NT2/D1 (cell line): ENCODE results near the gene SLC6A5.

Experiments
- SUZ12 ChIP-seq: IDR thresholded peaks from 2 replicates; pipeline ENCODE4 v1.6.1; 2011; ENCODE audit not compliant: insufficient read length, insufficient read depth; ENCODE audit errors: extremely low read depth
- YY1 ChIP-seq: IDR thresholded peaks from 2 replicates; pipeline ENCODE4 v1.6.1; 2011; ENCODE audit not compliant: insufficient read length, insufficient read depth
- ZNF274 ChIP-seq: IDR thresholded peaks from 2 replicates; pipeline ENCODE4 v1.6.1; 2011; ENCODE audit warnings: mild to moderate bottlenecking, low read depth, low read length

DNA sequence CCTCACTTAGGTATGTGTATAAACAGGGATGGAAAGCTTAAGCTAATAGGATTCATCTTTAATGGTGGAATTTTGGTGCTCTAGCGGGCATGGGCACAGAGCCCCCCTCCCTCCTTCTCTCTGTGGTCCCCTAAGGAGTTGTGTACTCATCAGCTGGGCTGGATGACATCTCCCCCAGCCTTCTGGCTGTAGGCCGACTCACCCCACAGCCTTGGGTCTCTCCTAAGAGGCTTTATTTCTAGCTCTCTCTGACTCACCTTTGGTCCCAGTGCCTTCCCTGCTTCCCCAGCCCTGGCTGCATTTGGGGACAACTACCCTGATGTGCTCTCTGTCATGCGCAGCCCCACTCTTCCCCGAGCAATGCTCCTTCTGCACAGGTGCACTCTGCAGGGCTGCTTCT lies 26.9 kb downstream of the SLC6A5 start:
- TF ChIP-seq SUZ12 (no peak), YY1 (no peak), ZNF274 (no peak)
